MCF 10A (cell line): Measurements from ENCODE around the gene AGAP1. TPM values are rescaled to one million over a fixed set of nuclear protein-coding genes. Genes with fewer than 3 reads are reported as not detected.

ENCODE experiments used
- BruUV-seq: library from RNA; stranded (reverse); fragments of 400-500 nt; replicated peaks from 2 replicates; lab custom pipeline; 2021; lab: Mats Ljungman, UMichigan
- CTCF ChIA-PET: fragments of 300-600 bp; sonication (Branson Sonifier 250); formaldehyde crosslinking; extraction: SDS; loops from one replicate; lab custom pipeline; 2021; ENCODE audit warnings: antibody characterized with exemption, inconsistent platforms; lab: Yijun Ruan, JAX
- POLR2A ChIA-PET: fragments of 300-600, 350-650 bp; sonication (Branson Sonifier 250); formaldehyde crosslinking; extraction: SDS; loops from one replicate; lab custom pipeline; 2020; ENCODE audit warnings: antibody characterized with exemption, inconsistent platforms; lab: Yijun Ruan, JAX
- DNase-seq: peaks from one replicate; pipeline ENCODE4 v3.0.0-alpha.2; 2018; ENCODE audit not compliant: unreplicated experiment
- H3K27ac Mint-ChIP-seq: one replicate; pipeline ENCODE4 v1.8.0; 2022; ENCODE audit warnings: mild to moderate bottlenecking, low read depth, mixed read lengths; ENCODE audit not compliant: unreplicated experiment
- H3K27me3 Mint-ChIP-seq: one replicate; pipeline ENCODE4 v1.8.0; 2022; ENCODE audit warnings: mixed read lengths; ENCODE audit not compliant: insufficient read depth, unreplicated experiment
- H3K36me3 Mint-ChIP-seq: one replicate; pipeline ENCODE4 v1.8.0; 2022; ENCODE audit warnings: mild to moderate bottlenecking, moderate library complexity, mixed read lengths; ENCODE audit not compliant: insufficient read depth, unreplicated experiment
- H3K4me1 Mint-ChIP-seq: one replicate; pipeline ENCODE4 v1.8.0; 2022; ENCODE audit warnings: mixed read lengths; ENCODE audit not compliant: insufficient read depth, unreplicated experiment
- H3K4me3 Mint-ChIP-seq: one replicate; pipeline ENCODE4 v1.8.0; 2022; ENCODE audit warnings: mild to moderate bottlenecking, moderate library complexity, mixed read lengths; ENCODE audit not compliant: unreplicated experiment
- H3K9me3 Mint-ChIP-seq: one replicate; pipeline ENCODE4 v1.8.0; 2022; ENCODE audit warnings: mixed read lengths; ENCODE audit not compliant: unreplicated experiment
- CTCF ChIP-seq: fragments of 200-600 bp; IDR thresholded peaks from one replicate; pipeline ENCODE4 v1.8.0; 2022; ENCODE audit warnings: antibody characterized with exemption, mild to moderate bottlenecking; ENCODE audit not compliant: unreplicated experiment
- intact Hi-C: fragments of 100-400 bp; cut with micrococcal nuclease; formaldehyde crosslinking; loops from 2 replicates; pipeline ENCODE4 v1.14.1; 2022
- total RNA-seq: library from RNA; stranded (reverse); gene quantifications from 2 replicates; pipeline ENCODE4 v1.2.3, GENCODE V29; 2022

Gene AGAP1
- total RNA-seq, 1 experiment from 2014 or later = 41.3 TPM

- no TSS peak for BruUV-seq
Measured at GRCh38 chr2:235666213-235666781, 172.5 kb downstream of the AGAP1 start.

GRCh38 chr2:235668782-235669181, 174.9 kb downstream of the AGAP1 start:
- Mint-ChIP-seq H3K4me1 (peaks cover 32% of the 10 kb centered on the region), H3K36me3 (no peaks in the 10 kb centered on the region), H3K4me3 (peak overlapping the region; percentile 55), H3K27ac (no peak overlapping the region), H3K27me3 (no peaks in the 10 kb centered on the region), H3K9me3 (no peaks in the 10 kb centered on the region)
- intact Hi-C loops = no loop called here
- ChIA-PET CTCF (interaction anchor here (0.7 kb wide), 1 partner anchor 73 kb away, joined by 3 read pairs; no protein-coding TSS in a partner anchor), POLR2A (no interaction called here)
- no peak for TF ChIP-seq CTCF
- no TSS peak for BruUV-seq
- no peak for DNase-seq

More at GRCh38 chr2:235666213-235666781, 172.5 kb downstream of the AGAP1 start:
- peaks cover 10% of the 10 kb centered on the region for H3K4me1 Mint-ChIP-seq
- H3K27ac Mint-ChIP-seq = peak overlapping the region; percentile 83
- ChIA-PET CTCF (interaction anchor here (0.6 to 2.5 kb wide), 5 partner anchors 18 to 533 kb away, joined by 3 to 9 read pairs (median 4); no protein-coding TSS in a partner anchor), POLR2A (interaction anchor here (1.5 kb wide), 1 partner anchor 64 kb away, joined by 3 read pairs; no protein-coding TSS in a partner anchor)
- peak overlapping the region; percentile 82 for H3K4me3 Mint-ChIP-seq
- peak; percentile 88 for DNase-seq
- TF ChIP-seq CTCF = no peak
- H3K27me3 Mint-ChIP-seq = no peaks in the 10 kb centered on the region
- peaks cover 1% of the 10 kb centered on the region for H3K36me3 Mint-ChIP-seq
- no peaks in the 10 kb centered on the region for H3K9me3 Mint-ChIP-seq
- intact Hi-C loops = loop anchor here (2.0 kb wide), 1 partner anchor 81 kb away; no protein-coding TSS in a partner anchor

- Mint-ChIP-seq H3K36me3 (no peaks in the 10 kb centered on the region), H3K27me3 (no peaks in the 10 kb centered on the region), H3K27ac (no peak overlapping the region), H3K4me3 (peak overlapping the region; percentile 55), H3K9me3 (no peaks in the 10 kb centered on the region), H3K4me1 (peaks cover 37% of the 10 kb centered on the region)
- ChIA-PET POLR2A (interaction anchor here (1.2 to 1.7 kb wide), 3 partner anchors 39 to 77 kb away, joined by 3 to 7 read pairs (median 6); no protein-coding TSS in a partner anchor), CTCF (interaction anchor here (0.7 to 1.1 kb wide), 3 partner anchors 71 to 89 kb away, joined by 3 read pairs; no protein-coding TSS in a partner anchor)
- no TSS peak for BruUV-seq
- peak; percentile 76 for DNase-seq
- intact Hi-C loops = no loop called here
- TF ChIP-seq CTCF = no peak
Measured at GRCh38 chr2:235669269-235669831, 175.5 kb downstream of the AGAP1 start.
